AG09319 (cell line): ENCODE data around the gene CDH20.

Experiments
- DNase-seq: peaks from one replicate; pipeline ENCODE4 v3.0.0-alpha.2; 2010; ENCODE audit warnings: low read depth; ENCODE audit errors: extremely low read depth
- TF ChIP-seq, protein P1 (sequence below): IDR thresholded peaks from 2 replicates; pipeline ENCODE4 v1.5.1; 2011; ENCODE audit warnings: low read depth, mild to moderate bottlenecking, inconsistent platforms, low read length, moderate library complexity

CDH20 gene

DNA sequence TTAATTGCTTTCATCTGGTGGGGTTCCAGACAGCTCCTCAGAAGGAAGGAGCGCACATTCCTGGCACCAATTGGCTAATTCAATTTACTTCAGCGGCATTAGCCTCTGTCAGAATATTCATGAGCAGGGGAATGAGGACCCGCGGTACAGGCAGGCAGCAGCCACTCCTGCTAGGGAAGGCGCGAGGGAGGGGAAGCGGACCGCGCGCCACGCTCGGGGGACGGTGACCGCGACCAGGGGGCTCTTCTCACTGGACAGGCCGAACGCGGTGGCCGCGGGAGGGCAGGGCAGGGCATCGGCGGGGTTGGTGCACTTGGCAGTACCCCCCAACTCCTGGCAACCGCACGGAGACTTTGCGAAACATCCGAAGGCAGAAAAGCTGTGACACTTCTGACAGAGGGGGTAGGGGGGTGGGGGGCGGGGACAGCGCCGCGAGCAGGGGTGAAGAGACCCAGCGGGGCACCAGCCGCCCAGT lies at the start of gene CDH20:
TSS of gene CDH20 (plus strand) at position 160 of the 475 bp plus-strand sequence.
- TF ChIP-seq, protein P1, sequence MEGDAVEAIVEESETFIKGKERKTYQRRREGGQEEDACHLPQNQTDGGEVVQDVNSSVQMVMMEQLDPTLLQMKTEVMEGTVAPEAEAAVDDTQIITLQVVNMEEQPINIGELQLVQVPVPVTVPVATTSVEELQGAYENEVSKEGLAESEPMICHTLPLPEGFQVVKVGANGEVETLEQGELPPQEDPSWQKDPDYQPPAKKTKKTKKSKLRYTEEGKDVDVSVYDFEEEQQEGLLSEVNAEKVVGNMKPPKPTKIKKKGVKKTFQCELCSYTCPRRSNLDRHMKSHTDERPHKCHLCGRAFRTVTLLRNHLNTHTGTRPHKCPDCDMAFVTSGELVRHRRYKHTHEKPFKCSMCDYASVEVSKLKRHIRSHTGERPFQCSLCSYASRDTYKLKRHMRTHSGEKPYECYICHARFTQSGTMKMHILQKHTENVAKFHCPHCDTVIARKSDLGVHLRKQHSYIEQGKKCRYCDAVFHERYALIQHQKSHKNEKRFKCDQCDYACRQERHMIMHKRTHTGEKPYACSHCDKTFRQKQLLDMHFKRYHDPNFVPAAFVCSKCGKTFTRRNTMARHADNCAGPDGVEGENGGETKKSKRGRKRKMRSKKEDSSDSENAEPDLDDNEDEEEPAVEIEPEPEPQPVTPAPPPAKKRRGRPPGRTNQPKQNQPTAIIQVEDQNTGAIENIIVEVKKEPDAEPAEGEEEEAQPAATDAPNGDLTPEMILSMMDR: no peak
- DNase-seq: no peak

DNA sequence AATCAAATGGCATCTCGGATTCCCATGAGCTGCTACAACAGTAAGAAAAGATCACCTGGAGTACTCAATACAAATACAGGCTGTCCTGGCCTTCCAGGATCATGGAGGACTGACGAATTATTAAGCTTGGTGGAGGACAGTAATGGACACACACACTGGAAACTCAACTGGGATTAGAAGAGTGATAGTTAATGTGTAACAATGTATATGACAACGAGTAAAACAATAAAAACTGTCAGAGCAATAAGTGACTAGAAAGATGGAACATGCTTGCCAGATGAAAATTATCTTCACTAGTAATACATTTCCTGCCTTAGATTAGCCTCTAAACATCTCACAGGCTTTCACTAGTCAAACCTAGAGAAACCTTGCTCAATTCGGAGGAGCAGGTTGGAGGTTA lies 49.2 kb upstream of the CDH20 start:
- TF ChIP-seq, protein P1: no peak
- no peak for DNase-seq

DNA sequence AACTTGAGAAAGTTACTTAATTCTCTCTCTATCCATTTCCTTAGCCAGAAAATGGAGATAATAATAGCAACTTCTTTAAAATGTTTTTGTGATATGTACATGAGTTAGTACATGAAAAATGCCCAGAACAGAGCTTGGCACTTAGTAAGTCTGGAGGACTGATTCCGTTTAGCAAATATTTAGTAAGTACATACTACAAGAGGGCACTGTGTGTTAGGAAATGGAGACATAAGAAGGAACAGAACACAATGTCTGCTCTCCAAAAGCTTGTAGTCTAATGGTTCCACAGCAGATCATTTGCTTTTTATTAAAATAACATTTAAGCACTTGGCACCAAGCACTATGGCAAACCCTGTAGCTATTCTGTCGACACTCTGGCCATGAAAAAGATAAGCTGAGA lies 47.5 kb upstream of the CDH20 start:
- DNase-seq: no peak
- TF ChIP-seq, protein P1: no peak

DNA sequence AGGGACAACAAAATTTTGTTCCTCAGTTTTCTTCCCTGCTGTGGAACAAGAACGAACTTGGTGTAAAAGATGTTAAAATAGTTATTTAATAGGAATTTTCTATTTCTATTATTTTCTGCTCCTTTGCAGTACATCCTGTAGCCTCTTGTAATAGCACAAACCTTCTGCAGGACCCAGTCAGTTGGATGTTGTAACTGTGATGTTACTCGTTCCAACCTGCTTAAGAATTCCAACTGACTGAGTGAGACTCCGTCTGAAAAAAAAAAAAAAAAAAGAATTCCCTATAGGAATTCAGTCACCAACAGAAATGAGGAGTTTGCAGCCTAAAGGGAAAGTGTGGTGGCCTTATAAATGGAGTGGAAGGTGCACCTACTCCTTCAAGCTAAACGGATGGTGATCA lies 46.4 kb upstream of the CDH20 start:
- no peak for DNase-seq
- TF ChIP-seq, protein P1: no peak

DNA sequence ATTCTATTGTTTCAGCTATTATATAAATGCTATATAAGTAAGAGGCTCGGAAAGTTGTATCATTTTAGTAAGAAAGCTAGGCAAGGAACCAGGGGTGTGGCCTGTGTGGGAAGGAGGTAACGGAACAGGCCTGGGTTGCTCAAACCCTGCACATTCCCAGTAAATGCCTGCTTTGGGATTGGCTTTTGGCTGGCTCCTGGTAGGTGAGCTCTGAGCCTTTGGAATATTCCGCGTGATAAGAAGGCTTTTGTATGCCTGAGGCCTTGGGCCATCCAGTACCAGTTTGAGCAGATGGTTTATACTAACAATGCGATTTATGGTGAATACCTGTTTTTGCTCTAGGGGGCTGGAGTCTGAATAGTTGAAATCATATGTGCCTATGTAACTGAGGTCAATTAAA lies 42.6 kb upstream of the CDH20 start:
- DNase-seq: no peak
- TF ChIP-seq, protein P1: no peak

DNA sequence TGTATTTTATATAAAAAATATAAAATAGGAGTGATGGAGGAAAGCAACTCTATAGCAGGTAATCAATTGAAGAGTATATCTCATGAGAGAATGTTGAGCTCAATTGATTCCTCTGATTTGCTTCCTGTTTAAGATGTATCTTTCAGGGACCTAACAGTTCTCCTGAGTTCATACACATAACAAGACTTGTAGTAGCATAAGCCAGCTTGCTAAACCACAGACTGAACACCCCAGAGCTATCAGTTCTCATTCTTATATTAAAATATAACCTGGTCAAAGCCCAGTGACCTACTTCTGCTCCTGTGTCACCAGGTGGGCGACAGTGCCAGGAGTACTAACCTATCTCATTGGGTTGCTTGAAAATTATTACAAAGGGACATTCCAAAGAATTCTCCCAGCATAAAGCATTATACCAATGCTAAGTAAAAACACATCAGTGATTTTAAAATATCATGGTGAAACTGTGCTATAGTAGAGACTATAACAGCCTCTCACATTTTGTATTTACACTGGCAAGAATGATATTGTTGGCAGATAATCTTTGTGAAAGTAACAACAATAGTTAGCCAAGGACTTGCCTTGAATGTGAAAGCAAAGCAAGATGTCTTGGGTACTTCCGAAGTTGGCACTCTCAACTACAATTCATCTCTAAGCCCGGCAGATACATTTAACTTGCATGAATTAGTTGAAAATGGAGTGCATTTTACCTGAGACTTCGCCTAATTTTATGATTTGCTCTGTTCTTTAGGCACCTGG lies 40.8 kb upstream of the CDH20 start:
- DNase-seq: no peak
- TF ChIP-seq, protein P1: no peak

DNA sequence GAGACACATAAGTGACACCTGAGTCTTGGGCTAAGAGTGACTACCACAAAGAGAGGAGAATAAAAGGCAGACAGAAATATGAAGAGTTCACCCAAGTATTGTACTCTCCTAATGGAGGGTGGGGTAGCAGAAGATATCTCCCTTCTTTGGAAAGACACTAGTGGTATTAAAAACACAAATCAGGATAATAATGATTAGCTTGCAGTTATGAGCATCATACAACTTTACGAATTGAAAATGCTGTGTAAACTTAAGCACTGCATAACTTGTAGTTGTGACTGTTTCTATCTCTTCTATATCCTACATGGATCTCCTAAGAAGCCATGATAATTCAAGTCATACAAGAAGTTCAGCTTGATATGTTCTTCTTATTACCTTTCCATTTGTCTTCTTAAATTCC lies 38.1 kb upstream of the CDH20 start:
- TF ChIP-seq, protein P1: no peak
- DNase-seq: no peak
